H1 (cell line): Measurements from ENCODE around the gene ARFGEF3.

Experiments used
- EGR1 ChIP-seq: IDR thresholded peaks from 2 replicates; pipeline ENCODE4 v1.6.1; 2011; ENCODE audit warnings: low read depth, low read length, borderline replicate concordance
- EZH2 ChIP-seq: fragments of 200-600 bp; sonication (generic); IDR thresholded peaks from 2 replicates; pipeline ENCODE4 v1.7.1; 2012; ENCODE audit warnings: low read depth, mild to moderate bottlenecking, moderate library complexity, low read length, inconsistent platforms; ENCODE audit not compliant: severe bottlenecking
- JUND ChIP-seq: IDR thresholded peaks from 2 replicates; pipeline ENCODE4 v1.6.1; 2011; ENCODE audit warnings: mild to moderate bottlenecking, improper control_type of control experiment, low read length
- MAFK ChIP-seq: IDR thresholded peaks from 2 replicates; pipeline ENCODE4 v1.6.1; 2012; ENCODE audit warnings: low read depth, mild to moderate bottlenecking, improper control_type of control experiment, low read length
- POLR2A ChIP-seq, 2 experiments: IDR thresholded peaks; 1 replicate in 1 of 2; 2 replicates in 1 of 2; pipeline ENCODE4 v1.6.1; 2011; ENCODE audit warnings: low read depth in 2 of 2, low read length in 2 of 2, mild to moderate bottlenecking in 2 of 2; ENCODE audit errors: control extremely low read depth in 1 of 2
- RFX5 ChIP-seq: IDR thresholded peaks from 2 replicates; pipeline ENCODE4 v1.6.1; 2011; ENCODE audit warnings: low read depth, low read length, improper control_type of control experiment, borderline replicate concordance
- SUZ12 ChIP-seq: fragments of 200-600 bp; sonication (generic); IDR thresholded peaks from 2 replicates; pipeline ENCODE4 v1.6.1; 2012; ENCODE audit warnings: mild to moderate bottlenecking, inconsistent platforms, low read length, moderate library complexity, mixed read lengths
- YY1 ChIP-seq: IDR thresholded peaks from 2 replicates; pipeline ENCODE4 v1.6.1; 2011; ENCODE audit warnings: low read depth, mild to moderate bottlenecking, low read length
- TF ChIP-seq, protein P1 (sequence below), 3 experiments: IDR thresholded peaks; 1 replicate in 2 of 3; 2 replicates in 1 of 3; pipeline versions ENCODE4 v1.5.1 to v1.6.1; 2011; ENCODE audit warnings: low read length in 3 of 3, mild to moderate bottlenecking in 3 of 3, inconsistent platforms in 2 of 3, low read depth in 1 of 3, moderate library complexity in 1 of 3; ENCODE audit not compliant: insufficient read depth in 1 of 3; ENCODE audit errors: control extremely low read depth in 1 of 3
- TF ChIP-seq, protein P2 (sequence below): IDR thresholded peaks from 2 replicates; pipeline ENCODE4 v1.6.1; 2012; ENCODE audit warnings: inconsistent platforms
- TF ChIP-seq, protein P3 (sequence below): IDR thresholded peaks from 2 replicates; pipeline ENCODE4 v1.6.1; 2012; ENCODE audit warnings: low read length, inconsistent platforms

DNA sequence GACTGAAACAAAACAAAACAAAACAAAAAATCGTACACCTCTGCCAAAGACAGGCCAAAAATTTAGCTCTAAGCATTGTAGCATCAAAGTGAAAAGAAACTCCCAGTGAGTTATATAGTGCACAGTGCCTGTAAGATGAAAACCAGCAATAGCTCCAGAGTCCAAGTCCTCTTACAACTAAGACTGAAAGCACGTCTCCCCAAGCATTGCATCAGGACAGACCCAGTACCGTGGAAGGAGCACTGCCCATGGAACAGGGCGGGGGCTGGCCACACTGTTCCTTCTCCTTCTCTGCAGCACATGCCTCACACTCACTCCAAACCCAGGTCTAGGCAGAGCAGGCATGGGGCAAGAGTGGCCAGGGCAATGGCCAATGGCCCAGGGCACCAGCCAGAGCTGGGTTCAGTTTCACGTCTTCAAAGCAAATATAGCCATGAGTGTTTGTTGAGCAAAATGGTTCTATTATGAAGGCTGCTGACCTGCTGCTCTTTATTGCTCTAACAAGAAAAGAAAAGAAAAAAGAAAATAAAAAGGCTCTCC, 128.8 kb downstream of the ARFGEF3 start:
- TF ChIP-seq EZH2 (no peak), MAFK (no peak), JUND (no peak), YY1 (no peak), RFX5 (no peak), POLR2A (IDR thresholded peaks at IDR 0.05; ENCODE audit: control extremely low read depth in 1 of 2, low read depth in 2 of 2, low read length in 2 of 2) (no peak), EGR1 (no peak), SUZ12 (no peak)
- TF ChIP-seq, protein P1, sequence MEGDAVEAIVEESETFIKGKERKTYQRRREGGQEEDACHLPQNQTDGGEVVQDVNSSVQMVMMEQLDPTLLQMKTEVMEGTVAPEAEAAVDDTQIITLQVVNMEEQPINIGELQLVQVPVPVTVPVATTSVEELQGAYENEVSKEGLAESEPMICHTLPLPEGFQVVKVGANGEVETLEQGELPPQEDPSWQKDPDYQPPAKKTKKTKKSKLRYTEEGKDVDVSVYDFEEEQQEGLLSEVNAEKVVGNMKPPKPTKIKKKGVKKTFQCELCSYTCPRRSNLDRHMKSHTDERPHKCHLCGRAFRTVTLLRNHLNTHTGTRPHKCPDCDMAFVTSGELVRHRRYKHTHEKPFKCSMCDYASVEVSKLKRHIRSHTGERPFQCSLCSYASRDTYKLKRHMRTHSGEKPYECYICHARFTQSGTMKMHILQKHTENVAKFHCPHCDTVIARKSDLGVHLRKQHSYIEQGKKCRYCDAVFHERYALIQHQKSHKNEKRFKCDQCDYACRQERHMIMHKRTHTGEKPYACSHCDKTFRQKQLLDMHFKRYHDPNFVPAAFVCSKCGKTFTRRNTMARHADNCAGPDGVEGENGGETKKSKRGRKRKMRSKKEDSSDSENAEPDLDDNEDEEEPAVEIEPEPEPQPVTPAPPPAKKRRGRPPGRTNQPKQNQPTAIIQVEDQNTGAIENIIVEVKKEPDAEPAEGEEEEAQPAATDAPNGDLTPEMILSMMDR (IDR thresholded peaks at IDR 0.05; ENCODE audit: control extremely low read depth in 1 of 3, insufficient read depth in 1 of 3, low read depth in 1 of 3, low read length in 3 of 3): no peak
- TF ChIP-seq, protein P2, sequence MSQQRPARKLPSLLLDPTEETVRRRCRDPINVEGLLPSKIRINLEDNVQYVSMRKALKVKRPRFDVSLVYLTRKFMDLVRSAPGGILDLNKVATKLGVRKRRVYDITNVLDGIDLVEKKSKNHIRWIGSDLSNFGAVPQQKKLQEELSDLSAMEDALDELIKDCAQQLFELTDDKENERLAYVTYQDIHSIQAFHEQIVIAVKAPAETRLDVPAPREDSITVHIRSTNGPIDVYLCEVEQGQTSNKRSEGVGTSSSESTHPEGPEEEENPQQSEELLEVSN: no peak
- TF ChIP-seq, protein P3, sequence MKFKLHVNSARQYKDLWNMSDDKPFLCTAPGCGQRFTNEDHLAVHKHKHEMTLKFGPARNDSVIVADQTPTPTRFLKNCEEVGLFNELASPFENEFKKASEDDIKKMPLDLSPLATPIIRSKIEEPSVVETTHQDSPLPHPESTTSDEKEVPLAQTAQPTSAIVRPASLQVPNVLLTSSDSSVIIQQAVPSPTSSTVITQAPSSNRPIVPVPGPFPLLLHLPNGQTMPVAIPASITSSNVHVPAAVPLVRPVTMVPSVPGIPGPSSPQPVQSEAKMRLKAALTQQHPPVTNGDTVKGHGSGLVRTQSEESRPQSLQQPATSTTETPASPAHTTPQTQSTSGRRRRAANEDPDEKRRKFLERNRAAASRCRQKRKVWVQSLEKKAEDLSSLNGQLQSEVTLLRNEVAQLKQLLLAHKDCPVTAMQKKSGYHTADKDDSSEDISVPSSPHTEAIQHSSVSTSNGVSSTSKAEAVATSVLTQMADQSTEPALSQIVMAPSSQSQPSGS: no peak
